HG03066 (cell line): Measurements from ENCODE around the gene NPIPA7.
"Not testable (repeated sequence)": the region's sequence is repeated elsewhere in the genome, so short reads cannot be mapped to it uniquely, and the experiment has no call there.

Experiments
- ATAC-seq: cut with Tn5 transposase; IDR thresholded peaks from one replicate; pipeline ENCODE4 v1.9.1; 2021; ENCODE audit warnings: low read depth; ENCODE audit not compliant: unreplicated experiment

NPIPA7 gene

DNA sequence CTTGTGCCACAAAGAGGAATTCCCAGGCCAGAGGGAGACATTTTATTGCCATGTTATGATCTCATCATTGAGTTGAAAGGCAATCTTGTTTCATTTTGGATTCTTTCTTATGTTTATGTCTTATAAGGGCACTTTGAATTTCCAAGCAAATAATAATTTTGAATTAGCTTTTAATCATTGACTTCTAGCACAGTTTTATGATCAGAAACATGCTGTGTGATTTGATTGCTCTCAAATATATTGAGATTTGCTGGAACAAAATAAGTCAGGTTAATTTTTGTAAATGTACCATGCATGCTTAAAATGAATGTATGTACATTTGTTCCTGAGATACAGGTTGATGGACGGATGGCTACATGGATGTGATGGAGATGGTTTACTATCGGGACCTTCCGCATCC lies at the start of gene NPIPA7:
Gene NPIPA7 (plus strand): TSS at position 301 of the 400 bp plus-strand sequence. CDS start 105 bp downstream, outside the sequence.
- not testable (repeated sequence) for ATAC-seq

DNA sequence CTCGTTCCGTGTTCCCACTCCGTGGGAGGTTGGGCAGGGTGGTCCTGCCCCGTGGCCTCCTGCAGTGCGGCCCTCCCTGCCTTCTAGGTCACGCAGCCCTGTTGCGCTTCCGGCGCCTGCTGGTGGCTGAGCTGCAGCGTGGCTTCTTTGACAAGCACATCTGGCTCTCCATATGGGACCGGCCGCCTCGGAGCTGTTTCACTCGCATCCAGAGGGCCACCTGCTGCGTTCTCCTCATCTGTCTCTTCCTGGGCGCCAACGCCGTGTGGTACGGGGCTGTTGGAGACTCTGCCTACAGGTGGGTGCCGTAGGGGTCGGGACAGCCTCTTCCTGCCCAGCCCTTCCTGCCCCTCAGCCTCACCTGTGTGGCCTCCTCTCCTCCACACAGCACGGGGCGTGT lies 47.5 kb upstream of the NPIPA7 start:
- not testable (repeated sequence) for ATAC-seq

DNA sequence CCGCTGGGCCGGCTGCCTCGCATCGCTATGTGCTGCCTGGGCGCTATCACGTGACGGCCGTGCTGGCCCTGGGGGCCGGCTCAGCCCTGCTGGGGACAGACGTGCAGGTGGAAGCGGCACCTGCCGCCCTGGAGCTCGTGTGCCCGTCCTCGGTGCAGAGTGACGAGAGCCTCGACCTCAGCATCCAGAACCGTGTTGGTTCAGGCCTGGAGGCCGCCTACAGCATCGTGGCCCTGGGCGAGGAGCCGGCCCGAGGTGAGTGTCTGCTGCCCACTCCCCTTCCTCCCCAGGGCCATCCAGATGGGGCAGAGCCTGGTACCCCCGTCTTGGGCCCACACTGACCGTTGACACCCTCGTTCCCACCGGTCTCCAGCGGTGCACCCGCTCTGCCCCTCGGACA lies 21.4 kb upstream of the NPIPA7 start:
- not testable (repeated sequence) for ATAC-seq

DNA sequence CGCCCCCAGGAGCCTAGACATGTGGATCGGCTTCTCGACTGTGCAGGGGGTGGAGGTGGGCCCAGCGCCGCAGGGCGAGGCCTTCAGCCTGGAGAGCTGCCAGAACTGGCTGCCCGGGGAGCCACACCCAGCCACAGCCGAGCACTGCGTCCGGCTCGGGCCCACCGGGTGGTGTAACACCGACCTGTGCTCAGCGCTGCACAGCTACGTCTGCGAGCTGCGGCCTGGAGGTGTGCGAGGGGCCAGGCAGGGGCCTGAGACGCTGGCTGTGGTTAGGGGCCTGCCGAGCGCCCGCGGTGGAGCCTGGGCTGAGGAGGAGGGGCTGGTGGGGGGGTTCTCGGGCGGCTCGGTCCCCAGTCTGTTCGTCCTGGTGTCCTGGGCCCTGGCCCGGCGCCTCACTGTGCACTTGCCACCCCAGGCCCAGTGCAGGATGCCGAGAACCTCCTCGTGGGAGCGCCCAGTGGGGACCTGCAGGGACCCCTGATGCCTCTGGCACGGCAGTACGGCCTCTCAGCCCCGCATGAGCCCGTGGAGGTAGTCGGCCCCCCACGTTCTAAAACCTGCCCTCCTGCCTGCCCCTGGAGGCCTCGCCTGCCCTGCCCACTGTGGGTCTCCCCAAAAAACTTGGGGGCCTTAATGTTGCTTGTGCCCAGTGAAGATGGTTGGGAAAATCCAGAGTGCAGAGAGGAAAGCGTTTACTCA lies 20.2 kb upstream of the NPIPA7 start:
- ATAC-seq = not testable (repeated sequence)

DNA sequence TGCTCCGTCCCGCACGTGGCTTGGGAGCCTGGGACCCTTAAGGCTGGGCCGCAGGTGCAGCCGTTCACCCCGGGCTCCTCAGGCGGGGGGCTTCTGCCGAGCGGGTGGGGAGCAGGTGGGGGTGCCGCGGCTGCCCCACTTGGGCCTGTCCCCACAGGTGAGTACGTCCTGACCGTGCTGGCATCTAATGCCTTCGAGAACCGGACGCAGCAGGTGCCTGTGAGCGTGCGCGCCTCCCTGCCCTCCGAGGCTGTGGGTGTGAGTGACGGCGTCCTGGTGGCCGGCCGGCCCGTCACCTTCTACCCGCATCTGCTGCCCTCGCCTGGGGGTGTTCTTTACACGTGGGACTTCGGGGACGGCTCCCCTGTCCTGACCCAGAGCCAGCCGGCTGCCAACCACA lies 15.3 kb upstream of the NPIPA7 start:
- ATAC-seq = not testable (repeated sequence)

DNA sequence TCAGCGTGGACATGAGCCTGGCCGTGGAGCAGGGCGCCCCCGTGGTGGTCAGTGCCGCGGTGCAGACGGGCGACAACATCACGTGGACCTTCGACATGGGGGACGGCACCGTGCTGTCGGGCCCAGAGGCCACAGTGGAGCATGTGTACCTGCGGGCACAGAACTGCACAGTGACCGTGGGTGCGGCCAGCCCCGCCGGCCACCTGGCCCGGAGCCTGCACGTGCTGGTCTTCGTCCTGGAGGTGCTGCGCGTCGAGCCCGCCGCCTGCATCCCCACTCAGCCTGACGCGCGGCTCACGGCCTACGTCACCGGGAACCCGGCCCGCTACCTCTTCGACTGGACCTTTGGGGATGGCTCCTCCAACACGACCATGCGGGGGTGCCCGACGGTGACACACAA lies 14.8 kb upstream of the NPIPA7 start:
- ATAC-seq = not testable (repeated sequence)

DNA sequence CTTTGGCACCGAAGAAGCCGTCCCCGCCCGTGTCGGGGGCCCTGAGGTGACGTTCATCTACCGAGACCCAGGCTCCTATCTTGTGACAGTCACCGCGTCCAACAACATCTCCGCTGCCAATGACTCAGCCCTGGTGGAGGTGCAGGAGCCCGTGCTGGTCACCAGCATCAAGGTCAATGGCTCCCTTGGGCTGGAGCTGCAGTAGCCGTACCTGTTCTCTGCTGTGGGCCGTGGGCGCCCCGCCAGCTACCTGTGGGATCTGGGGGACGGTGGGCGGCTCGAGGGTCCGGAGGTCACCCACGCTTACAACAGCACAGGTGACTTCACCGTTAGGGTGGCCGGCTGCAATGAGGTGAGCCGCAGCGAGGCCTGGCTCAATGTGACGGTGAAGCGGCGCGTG lies 14.2 kb upstream of the NPIPA7 start:
- ATAC-seq = not testable (repeated sequence)

DNA sequence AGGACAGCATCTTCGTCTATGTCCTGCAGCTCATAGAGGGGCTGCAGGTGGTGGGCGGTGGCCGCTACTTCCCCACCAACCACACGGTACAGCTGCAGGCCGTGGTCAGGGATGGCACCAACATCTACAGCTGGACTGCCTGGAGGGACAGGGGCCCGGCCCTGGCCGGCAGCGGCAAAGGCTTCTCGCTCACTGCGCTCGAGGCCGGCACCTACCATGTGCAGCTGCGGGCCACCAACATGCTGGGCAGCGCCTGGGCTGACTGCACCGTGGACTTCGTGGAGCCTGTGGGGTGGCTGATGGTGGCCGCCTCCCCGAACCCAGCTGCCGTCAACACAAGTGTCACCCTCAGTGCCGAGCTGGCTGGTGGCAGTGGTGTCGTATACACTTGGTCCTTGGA lies 13.6 kb upstream of the NPIPA7 start:
- ATAC-seq = not testable (repeated sequence)

DNA sequence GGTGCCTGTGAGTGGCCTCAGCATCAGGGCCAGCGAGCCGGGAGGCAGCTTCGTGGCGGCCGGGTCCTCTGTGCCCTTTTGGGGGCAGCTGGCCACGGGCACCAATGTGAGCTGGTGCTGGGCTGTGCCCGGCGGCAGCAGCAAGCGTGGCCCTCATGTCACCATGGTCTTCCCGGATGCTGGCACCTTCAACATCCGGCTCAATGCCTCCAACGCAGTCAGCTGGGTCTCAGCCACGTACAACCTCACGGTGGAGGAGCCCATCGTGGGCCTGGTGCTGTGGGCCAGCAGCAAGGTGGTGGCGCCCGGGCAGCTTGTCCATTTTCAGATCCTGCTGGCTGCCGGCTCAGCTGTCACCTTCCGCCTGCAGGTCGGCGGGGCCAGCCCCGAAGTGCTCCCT lies 13.1 kb upstream of the NPIPA7 start:
- ATAC-seq = not testable (repeated sequence)

DNA sequence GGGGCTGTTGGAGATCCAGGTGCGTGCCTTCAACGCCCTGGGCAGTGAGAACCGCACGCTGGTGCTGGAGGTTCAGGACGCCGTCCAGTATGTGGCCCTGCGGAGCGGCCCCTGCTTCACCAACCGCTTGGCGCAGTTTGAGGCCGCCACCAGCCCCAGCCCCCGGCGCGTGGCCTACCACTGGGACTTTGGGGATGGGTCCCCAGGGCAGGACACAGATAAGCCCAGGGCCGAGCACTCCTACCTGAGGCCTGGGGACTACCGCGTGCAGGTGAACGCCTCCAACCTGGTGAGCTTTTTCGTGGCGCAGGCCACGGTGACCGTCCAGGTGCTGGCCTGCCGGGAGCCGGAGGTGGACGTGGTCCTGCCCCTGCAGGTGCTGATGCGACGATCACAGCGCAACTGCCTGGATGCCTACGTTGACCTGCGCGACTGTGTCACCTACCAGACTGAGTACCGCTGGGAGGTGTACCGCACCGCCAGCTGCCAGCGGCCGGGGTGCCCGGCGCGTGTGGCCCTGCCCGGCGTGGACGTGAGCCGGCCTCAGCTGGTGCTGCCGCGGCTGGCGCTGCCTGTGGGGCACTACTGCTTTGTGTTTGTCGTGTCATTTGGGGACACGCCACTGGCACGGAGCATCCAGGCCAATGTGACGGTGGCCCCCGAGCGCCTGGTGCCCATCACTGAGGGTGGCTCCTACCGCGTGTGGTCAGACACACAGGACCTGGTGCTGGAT lies 12.2 kb upstream of the NPIPA7 start:
- ATAC-seq = not testable (repeated sequence)

DNA sequence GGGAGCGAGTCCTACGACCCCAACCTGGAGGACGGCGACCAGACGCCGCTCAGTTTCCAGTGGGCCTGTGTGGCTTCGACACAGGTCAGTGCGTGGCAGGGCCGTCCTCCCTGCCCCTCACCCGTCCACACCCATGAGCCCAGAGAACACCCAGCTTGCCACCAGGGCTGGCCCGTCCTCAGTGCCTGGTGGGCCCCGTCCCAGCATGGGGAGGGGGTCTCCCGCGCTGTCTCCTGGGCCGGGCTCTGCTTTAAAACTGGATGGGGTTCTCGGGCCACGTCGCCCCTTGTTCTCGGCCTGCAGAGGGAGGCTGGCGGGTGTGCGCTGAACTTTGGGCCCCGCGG lies 11.7 kb upstream of the NPIPA7 start:
- not testable (repeated sequence) for ATAC-seq

DNA sequence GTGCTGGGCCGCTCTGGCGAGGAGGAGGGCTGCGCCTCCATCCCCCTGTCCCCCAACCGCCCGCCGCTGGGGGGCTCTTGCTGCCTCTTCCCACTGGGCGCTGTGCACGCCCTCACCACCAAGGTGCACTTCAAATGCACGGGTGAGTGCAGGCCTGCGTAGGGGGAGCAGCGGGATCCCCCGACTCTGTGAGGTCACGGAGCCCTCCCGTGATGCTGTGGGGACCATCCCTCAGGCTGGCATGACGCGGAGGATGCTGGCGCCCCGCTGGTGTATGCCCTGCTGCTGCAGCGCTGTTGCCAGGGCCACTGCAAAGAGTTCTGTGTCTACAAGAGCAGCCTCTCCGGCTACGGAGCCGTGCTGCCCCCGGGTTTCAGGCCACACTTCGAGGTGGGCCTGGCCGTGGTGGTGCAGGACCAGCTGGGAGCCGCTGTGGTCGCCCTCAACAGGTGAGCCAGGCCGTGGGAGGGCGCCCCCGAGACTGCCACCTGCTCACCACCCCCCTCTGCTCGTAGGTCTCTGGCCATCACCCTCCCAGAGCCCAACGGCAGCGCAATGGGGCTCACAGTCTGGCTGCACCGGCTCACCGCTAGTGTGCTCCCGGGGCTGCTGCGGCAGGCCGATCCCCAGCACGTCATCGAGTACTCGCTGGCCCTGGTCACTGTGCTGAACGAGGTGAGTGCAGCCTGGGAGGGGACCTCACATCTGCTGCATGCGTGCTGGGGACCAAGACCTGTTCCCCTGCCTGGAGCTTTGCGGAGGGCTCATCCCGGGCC lies 9.7 kb upstream of the NPIPA7 start:
- not testable (repeated sequence) for ATAC-seq

DNA sequence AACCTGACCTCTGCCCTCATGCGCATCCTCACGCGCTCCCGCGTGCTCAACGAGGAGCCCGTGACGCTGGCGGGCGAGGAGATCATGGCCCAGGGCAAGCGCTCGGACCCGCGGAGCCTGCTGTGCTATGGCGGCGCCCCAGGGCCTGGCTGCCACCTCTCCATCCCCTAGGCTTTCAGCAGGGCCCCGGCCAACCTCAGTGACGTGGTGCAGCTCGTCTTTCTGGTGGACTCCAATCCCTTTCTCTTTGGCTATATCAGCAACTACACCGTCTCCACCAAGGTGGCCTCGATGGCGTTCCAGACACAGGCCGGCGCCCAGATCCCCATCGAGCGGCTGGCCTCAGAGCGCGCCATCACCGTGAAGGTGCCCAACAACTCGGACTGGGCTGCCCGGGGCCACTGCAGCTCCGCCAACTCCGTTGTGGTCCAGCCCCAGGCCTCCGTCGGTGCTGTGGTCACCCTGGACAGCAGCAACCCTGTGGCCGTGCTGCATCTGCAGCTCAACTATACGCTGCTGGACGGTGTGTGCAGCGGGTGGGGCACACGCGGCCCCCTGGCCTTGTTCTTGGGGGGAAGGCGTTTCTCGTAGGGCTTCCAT lies 7.7 kb upstream of the NPIPA7 start:
- not testable (repeated sequence) for ATAC-seq

DNA sequence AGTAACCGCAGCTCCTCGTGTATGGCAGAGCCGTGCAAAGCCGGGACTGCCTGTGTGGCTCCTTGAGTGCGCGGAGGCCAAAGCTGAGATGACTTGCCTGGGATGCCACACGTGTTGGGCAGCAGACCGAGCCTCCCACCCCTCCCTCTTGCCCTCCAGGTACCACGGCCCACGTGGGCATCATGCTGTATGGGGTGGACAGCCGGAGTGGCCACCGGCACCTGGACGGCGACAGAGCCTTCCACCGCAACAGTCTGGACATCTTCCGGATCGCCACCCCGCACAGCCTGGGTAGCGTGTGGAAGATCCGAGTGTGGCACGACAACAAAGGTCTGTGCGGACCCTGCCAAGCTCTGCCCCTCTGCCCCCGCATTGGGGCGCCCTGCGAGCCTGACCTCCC lies 4.7 kb upstream of the NPIPA7 start:
- ATAC-seq = not testable (repeated sequence)

DNA sequence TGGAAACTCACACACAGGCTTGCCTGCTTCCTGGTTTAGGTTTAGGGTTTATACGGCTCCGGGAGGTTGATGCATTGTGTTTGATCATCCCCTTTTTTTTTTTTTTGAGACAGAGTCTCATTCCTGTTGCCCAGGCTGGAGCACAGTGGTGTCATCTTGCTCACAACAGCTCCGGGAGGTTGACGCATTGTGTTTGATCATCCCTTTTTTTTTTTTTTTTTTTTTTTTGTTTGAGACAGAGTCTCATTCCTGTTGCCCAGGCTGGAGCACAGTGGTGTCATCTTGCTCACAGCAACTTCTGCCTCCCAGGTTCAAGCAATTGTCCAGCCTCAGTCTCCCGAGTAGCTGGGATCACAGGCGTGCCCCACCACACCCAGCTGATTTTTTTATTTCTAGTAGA lies 20.7 kb downstream of the NPIPA7 start:
- not testable (repeated sequence) for ATAC-seq

DNA sequence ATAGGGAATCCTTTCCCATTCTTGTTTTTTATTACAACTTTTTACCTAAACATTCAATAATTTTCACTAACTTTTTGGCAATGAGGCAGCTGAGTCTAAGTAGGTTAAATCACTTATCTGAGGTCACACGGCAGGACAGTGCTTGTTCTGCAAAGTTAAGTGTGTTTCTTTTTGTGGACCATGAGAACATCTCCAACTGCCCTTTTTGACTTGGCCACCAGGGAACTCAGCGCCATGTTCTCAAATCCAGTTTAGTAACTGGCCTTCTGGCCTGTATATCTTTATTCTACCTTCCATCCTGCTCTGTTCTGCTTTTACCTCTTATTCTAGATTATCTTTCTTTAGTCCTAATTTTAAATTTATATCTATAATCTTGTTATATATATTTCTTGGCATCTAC lies 23.4 kb downstream of the NPIPA7 start:
- ATAC-seq = not testable (repeated sequence)

DNA sequence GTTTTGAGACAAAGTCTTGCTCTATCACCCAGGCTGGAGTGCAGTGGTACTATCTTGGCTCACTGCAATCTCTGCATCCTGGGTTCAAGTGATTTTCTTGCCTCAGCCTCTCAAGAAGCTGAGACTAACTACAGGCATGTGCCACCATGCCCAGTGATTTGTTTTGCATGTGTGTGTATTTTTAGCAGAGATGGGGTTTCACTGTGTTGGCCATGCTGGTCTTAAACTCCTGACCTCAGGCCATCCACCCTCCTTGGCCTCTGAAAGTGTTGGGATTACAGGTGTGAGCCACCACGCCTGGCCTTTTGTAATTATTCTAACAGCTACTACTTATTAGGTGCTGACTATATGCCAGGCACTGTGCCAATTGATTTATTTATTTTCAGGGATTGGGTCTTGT lies 25.3 kb downstream of the NPIPA7 start:
- not testable (repeated sequence) for ATAC-seq

DNA sequence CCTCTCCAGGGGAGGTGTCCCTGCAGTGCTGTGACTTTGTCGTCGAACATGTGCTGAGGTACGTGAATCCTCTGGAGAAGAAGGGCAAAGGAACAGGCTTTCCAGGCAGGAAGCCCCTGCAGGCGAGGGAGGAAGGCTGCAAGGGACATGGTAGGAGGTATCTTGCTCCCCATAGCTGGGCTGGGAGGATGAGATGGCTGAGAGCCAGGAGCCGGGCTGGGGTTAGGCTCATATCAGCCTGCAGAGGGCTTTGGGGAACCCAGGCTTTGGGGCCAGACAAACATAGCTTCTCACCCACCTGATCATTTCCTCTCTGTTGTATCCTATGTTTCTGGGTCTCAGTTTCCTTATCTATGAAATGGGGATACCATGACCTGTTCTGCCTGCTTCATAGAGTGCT lies 26.5 kb downstream of the NPIPA7 start:
- not testable (repeated sequence) for ATAC-seq

DNA sequence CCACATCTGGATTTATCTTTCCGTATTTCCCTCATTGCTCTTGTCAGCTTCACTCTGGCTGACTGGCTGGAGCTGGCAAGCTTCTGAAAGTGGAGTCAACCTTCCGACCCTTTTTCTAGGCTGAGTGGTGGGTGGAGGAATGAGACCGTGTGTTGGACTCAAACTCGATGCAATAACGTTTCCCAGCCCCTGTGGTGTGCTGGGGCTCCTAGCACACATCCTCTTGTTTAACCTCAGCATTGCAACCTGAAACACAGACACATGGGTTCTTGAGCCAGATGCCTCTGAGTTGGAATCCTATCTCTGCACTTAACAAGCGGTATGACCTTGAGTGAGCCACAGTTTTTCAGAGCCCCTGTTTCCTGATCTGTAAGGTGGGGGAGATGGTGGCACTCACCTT lies 29.5 kb downstream of the NPIPA7 start:
- not testable (repeated sequence) for ATAC-seq

DNA sequence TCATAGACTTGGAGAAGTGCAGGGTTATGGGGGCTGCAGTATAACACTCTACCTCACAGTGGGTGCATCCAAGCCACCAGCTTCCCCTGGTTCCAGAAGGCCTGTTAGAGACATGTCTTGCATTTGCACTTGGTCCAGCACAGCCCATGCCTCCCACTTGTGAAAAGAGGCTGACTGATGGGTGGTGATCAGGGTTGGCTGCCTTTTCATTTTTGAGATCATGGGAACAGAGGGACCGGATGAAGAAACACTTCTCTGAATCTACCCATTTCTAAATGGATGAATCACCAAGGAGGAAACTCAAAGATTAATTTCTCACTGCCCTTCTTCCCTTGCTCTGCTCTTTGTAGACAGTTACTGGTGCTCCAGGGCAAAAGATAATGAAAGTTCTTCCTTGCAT lies 34.8 kb downstream of the NPIPA7 start:
- not testable (repeated sequence) for ATAC-seq

DNA sequence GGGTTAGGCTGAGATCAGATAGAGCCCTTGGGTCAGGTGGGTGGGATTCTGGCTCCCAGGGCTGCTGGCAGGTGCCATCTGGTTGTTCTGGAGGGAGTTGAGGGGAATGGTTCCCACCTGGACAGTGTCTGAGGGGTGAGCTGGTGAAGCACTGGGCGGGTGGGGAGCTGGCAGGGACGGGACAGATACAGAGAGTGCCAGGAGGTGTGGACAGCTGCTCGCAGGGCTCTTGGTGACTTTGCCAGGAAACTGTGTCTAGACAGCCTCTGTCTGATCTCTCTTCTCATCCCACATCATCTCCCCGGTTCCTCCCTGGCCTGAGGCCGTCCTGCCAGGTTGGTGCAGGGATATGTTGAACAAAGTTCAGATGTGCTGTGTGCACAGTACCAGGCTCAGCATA lies 38.1 kb downstream of the NPIPA7 start:
- not testable (repeated sequence) for ATAC-seq
